ENCODE data around the gene NINJ2. TPM values are rescaled to one million over a fixed set of nuclear protein-coding genes. Genes with fewer than 3 reads are reported as not detected.

Gene NINJ2
- total and polyA plus RNA-seq, 9 donors: 0.48 to 3.4 (median 1.4) TPM; not detected in 2

DNA sequence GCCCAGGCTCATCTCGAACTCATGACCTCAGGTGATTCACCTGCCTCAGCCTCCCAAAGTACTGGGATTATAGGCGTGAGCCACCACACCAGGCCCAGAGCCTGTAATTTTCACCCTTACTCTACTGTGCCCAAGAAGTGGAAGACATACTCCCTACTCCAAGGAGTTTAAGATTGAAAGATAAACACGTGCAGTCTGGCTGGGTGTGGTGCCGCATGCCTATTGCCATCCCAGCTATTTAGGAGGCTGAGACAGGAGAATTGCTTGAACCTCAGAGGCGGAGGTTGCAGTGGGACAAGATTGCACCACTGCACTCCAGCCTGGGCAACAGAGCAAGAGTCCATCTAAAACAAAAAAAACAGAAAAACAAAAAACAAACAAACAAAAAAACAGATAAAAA lies 90.0 kb downstream of the NINJ2 start:
- DNase-seq: no peak
- TF ChIP-seq POLR2A (IDR thresholded peaks at IDR 0.05) (no peak), EP300 (IDR thresholded peaks at IDR 0.05) (no peak)
- TF ChIP-seq, protein P1, sequence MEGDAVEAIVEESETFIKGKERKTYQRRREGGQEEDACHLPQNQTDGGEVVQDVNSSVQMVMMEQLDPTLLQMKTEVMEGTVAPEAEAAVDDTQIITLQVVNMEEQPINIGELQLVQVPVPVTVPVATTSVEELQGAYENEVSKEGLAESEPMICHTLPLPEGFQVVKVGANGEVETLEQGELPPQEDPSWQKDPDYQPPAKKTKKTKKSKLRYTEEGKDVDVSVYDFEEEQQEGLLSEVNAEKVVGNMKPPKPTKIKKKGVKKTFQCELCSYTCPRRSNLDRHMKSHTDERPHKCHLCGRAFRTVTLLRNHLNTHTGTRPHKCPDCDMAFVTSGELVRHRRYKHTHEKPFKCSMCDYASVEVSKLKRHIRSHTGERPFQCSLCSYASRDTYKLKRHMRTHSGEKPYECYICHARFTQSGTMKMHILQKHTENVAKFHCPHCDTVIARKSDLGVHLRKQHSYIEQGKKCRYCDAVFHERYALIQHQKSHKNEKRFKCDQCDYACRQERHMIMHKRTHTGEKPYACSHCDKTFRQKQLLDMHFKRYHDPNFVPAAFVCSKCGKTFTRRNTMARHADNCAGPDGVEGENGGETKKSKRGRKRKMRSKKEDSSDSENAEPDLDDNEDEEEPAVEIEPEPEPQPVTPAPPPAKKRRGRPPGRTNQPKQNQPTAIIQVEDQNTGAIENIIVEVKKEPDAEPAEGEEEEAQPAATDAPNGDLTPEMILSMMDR (IDR thresholded peaks at IDR 0.05): no peak
- Histone ChIP-seq H3K27me3 (no peaks in the 10 kb centered on the region), H3K36me3 (no peaks in the 10 kb centered on the region), H3K27ac (no peak overlapping the region), H3K4me3 (no peak overlapping the region), H3K9me3 (no peaks in the 10 kb centered on the region), H3K4me1 (ENCODE audit: insufficient read depth) (peaks cover 17% of the 10 kb centered on the region)
- intact Hi-C loops (cut with DNase I): loop anchor here (5.0 to 10.0 kb wide), 7 partner anchors 72 to 1022 kb away; partner anchors contain the start of genes WNK1 (in 3 of the 4), FBXL14 (in 1 of the 4) and RAD52 (in 1 of the 4)
- 85 to 87% (median 87%) methylated on average over 5 of the region's 5 CpGs for WGBS, 3 donors

DNA sequence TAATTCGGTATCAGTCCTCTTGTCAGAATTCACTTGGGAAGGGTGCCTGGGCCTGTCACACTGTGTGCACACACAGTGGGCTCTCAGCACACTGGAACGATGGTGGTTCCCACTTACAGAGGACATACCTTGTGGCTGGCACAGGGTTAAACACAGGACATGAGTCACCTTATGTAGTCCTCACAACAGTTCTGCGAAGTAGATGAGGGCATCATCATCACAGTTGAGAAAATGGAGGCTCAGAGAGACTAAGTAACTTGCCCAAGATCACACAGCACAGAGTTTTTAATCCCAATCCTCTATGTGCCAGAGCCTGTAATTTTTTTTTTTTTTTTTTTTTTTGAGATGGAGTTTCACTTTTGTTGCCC lies 90.7 kb downstream of the NINJ2 start:
- TF ChIP-seq, protein P1 (IDR thresholded peaks at IDR 0.05): no peak
- TF ChIP-seq POLR2A (IDR thresholded peaks at IDR 0.05) (no peak), EP300 (IDR thresholded peaks at IDR 0.05) (no peak)
- Histone ChIP-seq H3K4me1 (ENCODE audit: insufficient read depth) (peaks cover 17% of the 10 kb centered on the region), H3K27me3 (no peaks in the 10 kb centered on the region), H3K36me3 (no peaks in the 10 kb centered on the region), H3K9me3 (no peaks in the 10 kb centered on the region), H3K4me3 (no peak overlapping the region), H3K27ac (peak overlapping the region; percentile 78 to 88)
- WGBS, 3 donors: 91 to 98% (median 94%) methylated on average over 3 of the region's 3 CpGs
- intact Hi-C loops (cut with DNase I): loop anchor here (5.0 to 10.0 kb wide), 7 partner anchors 72 to 1022 kb away; partner anchors contain the start of genes WNK1 (in 3 of the 4), FBXL14 (in 1 of the 4) and RAD52 (in 1 of the 4)
- DNase-seq: peak in 1 of 5 donors; percentile 25

DNA sequence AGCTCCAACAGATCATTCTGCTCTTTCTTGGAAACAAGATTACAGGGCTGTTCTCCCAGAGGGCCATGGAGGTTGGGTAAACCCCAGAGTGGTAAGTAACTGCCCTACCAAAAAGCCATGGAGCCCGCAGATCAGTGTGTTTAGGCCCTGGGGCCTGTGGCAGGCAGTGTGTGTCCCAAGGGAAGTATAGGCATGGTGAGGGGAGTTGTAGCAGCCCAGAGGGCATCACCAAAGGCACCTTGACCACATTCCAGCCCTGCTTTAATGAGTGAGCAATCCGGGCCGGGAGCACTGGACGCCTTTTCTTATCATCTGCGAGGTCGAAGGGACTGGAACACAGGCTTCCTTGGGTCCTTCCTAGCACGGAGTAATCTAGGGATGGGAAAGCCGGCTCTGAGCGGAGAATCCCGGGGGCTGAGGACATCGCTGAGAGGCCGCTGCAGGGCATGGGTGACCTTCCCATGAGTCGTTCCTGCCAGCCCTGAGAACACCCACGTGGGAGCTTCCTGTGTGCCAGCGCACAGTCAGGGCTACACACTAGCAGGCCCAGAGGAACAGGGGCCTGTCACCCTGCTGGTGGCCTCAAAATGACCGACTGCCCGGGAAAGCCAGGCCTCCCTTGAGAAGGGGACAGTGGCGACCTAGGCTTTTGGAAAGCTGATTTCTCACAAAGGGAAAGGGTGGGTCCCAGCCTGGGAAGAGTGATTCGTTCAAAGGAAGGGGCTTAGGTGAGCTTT lies 91.3 kb downstream of the NINJ2 start:
- Histone ChIP-seq H3K27ac (peak overlapping the region; percentile 78 to 88), H3K27me3 (no peaks in the 10 kb centered on the region), H3K4me3 (no peak overlapping the region), H3K4me1 (ENCODE audit: insufficient read depth) (peaks cover 17% of the 10 kb centered on the region), H3K36me3 (no peaks in the 10 kb centered on the region), H3K9me3 (no peaks in the 10 kb centered on the region)
- TF ChIP-seq POLR2A (IDR thresholded peaks at IDR 0.05): no peak
- no peak for TF ChIP-seq EP300 (IDR thresholded peaks at IDR 0.05)
- TF ChIP-seq, protein P1 (IDR thresholded peaks at IDR 0.05): no peak
- peak in 3 of 5 donors; percentile 37 to 71 (median 39) for DNase-seq
- 51 to 58% (median 54%) methylated on average over 19 of the region's 19 CpGs for WGBS, 3 donors
- intact Hi-C loops (cut with DNase I): loop anchor here (5.0 to 10.0 kb wide), 7 partner anchors 73 to 1023 kb away; partner anchors contain the start of genes WNK1 (in 3 of the 4), FBXL14 (in 1 of the 4) and RAD52 (in 1 of the 4)

DNA sequence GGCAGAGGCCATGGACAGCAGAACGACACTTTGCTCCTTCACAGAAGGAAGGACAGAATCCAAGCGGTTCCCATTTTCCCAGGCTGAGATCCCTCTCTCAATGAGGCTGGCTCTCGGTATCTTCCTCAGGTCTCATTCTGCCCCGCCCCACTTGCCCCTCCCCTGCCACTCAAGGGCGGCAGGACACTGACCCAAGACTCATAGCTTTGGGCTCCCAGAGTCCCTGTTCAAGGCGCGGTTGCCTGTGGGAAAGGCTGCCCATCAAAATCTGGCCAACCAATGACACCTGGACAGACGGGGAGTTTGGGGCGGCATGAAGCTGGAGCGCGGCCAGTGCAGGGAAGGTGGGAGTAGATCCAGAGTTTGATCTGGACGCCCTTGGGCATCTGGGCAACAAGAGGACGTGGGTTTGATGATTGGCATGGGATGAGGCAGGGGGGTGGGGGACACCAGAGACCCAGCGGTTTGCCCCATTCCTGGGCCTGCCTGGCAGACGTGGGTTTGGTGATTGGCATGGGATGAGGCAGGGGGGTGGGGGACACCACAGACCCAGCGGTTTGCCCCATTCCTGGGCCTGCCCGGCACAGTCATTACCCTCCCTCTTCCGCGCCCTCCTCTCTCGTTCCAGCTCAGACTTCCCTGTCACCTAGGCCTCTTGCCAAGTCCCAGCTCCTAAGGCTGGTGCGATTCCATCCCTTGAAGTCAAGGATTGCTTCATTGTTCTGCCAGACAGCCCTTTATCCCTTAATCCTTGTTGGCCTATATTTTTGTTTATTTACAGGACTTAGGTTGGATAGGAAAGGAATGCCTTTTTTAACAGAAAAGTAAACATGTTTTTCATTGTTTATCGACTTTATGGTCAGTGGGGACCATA lies 92.1 kb downstream of the NINJ2 start:
- WGBS, 3 donors: 43 to 52% (median 50%) methylated on average over 22 of the region's 22 CpGs
- DNase-seq: peak; percentile 69 to 83 (median 80)
- intact Hi-C loops (cut with DNase I): loop anchor here (5.0 to 10.0 kb wide), 7 partner anchors 74 to 1024 kb away; partner anchors contain the start of genes WNK1 (in 3 of the 4), FBXL14 (in 1 of the 4) and RAD52 (in 1 of the 4)

More for the DNA sequence above, 92.1 kb downstream of the NINJ2 start:
- TF ChIP-seq EP300 (IDR thresholded peaks at IDR 0.05) (no peak), POLR2A (IDR thresholded peaks at IDR 0.05) (no peak)
- TF ChIP-seq, protein P1 (IDR thresholded peaks at IDR 0.05): no peak
- Histone ChIP-seq H3K9me3 (no peaks in the 10 kb centered on the region), H3K4me1 (ENCODE audit: insufficient read depth) (peaks cover 14% of the 10 kb centered on the region), H3K4me3 (peak overlapping the region; percentile 55), H3K36me3 (no peaks in the 10 kb centered on the region), H3K27me3 (no peaks in the 10 kb centered on the region), H3K27ac (peak overlapping the region; percentile 78 to 88)

Data from ovary (tissue), 9 donors.